ENCODE results near the gene FBXL17.

The FBXL17 gene

GRCh38 chr5:108081707-108082106 lies 300.2 kb downstream of the FBXL17 start:
- TF ChIP-seq, protein P1, sequence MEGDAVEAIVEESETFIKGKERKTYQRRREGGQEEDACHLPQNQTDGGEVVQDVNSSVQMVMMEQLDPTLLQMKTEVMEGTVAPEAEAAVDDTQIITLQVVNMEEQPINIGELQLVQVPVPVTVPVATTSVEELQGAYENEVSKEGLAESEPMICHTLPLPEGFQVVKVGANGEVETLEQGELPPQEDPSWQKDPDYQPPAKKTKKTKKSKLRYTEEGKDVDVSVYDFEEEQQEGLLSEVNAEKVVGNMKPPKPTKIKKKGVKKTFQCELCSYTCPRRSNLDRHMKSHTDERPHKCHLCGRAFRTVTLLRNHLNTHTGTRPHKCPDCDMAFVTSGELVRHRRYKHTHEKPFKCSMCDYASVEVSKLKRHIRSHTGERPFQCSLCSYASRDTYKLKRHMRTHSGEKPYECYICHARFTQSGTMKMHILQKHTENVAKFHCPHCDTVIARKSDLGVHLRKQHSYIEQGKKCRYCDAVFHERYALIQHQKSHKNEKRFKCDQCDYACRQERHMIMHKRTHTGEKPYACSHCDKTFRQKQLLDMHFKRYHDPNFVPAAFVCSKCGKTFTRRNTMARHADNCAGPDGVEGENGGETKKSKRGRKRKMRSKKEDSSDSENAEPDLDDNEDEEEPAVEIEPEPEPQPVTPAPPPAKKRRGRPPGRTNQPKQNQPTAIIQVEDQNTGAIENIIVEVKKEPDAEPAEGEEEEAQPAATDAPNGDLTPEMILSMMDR (conservative IDR thresholded peaks at IDR 0.05; ENCODE audit: low read length), result no peak
- TF ChIP-seq EZH2phosphoT487 (IDR thresholded peaks at IDR 0.05; ENCODE audit: borderline replicate concordance), result no peak
- no peaks in the 10 kb centered on the region for H3K9me3 ChIP-seq (ENCODE audit: insufficient read depth, low read depth, low read length)
- H3K27me3 ChIP-seq (ENCODE audit: insufficient read depth, low read length, poor library complexity, severe bottlenecking), result no peaks in the 10 kb centered on the region

DNA sequence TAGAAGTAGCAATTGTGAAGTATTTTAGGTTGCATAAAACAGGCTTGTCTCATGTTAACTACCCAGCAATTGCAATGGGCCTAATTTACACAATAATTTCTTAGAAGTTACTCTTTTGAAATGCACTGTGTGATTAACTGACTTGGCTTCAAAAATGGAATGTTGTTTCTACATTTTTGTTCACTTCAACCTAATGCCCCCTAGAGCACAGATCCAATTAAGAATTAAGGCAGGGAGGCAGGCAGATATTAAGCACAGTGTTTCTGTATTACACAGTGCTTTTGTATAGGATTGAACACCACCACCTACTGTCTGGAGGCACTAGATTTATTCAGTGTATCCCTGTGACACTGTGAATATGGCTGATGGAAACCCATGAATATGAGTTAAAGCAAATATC lies 302.1 kb downstream of the FBXL17 start:
- TF ChIP-seq EZH2phosphoT487 (IDR thresholded peaks at IDR 0.05; ENCODE audit: borderline replicate concordance), result no peak
- H3K9me2 ChIP-seq (replicated peaks; ENCODE audit: low read depth, low read length), result no peaks in the 10 kb centered on the region
- H3K79me2 ChIP-seq (ENCODE audit: insufficient read depth, low read length), result no peaks in the 10 kb centered on the region
- no peak overlapping the region for H3K4me3 ChIP-seq (ENCODE audit: low read length, poor library complexity, severe bottlenecking)
- H2AFZ ChIP-seq (ENCODE audit: low read length), result no peak overlapping the region
- H4K20me1 ChIP-seq (ENCODE audit: insufficient read depth, low read length, poor library complexity, severe bottlenecking), result no peaks in the 10 kb centered on the region
- no peak overlapping the region for H3K4me2 ChIP-seq (ENCODE audit: low read depth, low read length, poor library complexity, severe bottlenecking)
- H3K4me1 ChIP-seq (ENCODE audit: insufficient read depth, low read length, poor library complexity, severe bottlenecking), result no peaks in the 10 kb centered on the region
- H3K27me3 ChIP-seq (ENCODE audit: insufficient read depth, low read length, poor library complexity, severe bottlenecking), result no peaks in the 10 kb centered on the region
- no peak overlapping the region for H3K9ac ChIP-seq (ENCODE audit: low read depth, low read length, poor library complexity, severe bottlenecking)
- no peaks in the 10 kb centered on the region for H3K36me3 ChIP-seq (ENCODE audit: insufficient read depth, low read length)
- no peaks in the 10 kb centered on the region for H3F3A ChIP-seq (ENCODE audit: low read depth)
- H3K9me3 ChIP-seq (ENCODE audit: insufficient read depth, low read depth, low read length), result no peaks in the 10 kb centered on the region

More at GRCh38 chr5:108081707-108082106, 300.2 kb downstream of the FBXL17 start:
- Histone ChIP-seq H3K79me2 (ENCODE audit: insufficient read depth, low read length) (no peaks in the 10 kb centered on the region), H3K4me1 (ENCODE audit: insufficient read depth, low read length, poor library complexity, severe bottlenecking) (no peaks in the 10 kb centered on the region), H3F3A (ENCODE audit: low read depth) (no peaks in the 10 kb centered on the region), H4K20me1 (ENCODE audit: insufficient read depth, low read length, poor library complexity, severe bottlenecking) (no peaks in the 10 kb centered on the region), H2AFZ (ENCODE audit: low read length) (no peak overlapping the region), H3K4me3 (ENCODE audit: low read length, poor library complexity, severe bottlenecking) (no peak overlapping the region), H3K36me3 (ENCODE audit: insufficient read depth, low read length) (no peaks in the 10 kb centered on the region), H3K4me2 (ENCODE audit: low read depth, low read length, poor library complexity, severe bottlenecking) (no peak overlapping the region), H3K9ac (ENCODE audit: low read depth, low read length, poor library complexity, severe bottlenecking) (no peak overlapping the region), H3K9me2 (replicated peaks; ENCODE audit: low read depth, low read length) (no peaks in the 10 kb centered on the region)

DNA sequence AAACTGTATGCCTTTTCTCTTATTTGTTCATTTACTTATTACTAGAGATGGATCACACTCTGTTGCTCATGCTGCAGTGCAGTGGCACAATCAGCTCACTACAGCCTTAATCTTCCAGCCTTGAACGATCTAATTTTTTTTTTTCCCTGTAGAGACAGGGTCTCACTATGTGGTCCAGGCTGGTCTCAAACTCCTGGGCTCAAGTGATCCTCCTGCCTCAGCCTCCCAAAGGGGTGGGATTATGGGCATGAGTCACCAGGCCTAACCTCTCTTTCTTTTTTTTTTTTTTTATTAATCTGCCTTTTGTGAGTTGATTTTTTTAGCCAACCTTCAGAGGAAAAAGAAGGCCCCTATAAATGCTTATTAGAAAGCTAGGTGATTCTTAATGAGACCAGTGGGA lies 303.0 kb downstream of the FBXL17 start:
- Histone ChIP-seq H3K79me2 (ENCODE audit: insufficient read depth, low read length) (no peaks in the 10 kb centered on the region), H3K4me2 (ENCODE audit: low read depth, low read length, poor library complexity, severe bottlenecking) (no peak overlapping the region), H3K9me2 (replicated peaks; ENCODE audit: low read depth, low read length) (no peaks in the 10 kb centered on the region), H3K36me3 (ENCODE audit: insufficient read depth, low read length) (no peaks in the 10 kb centered on the region), H4K20me1 (ENCODE audit: insufficient read depth, low read length, poor library complexity, severe bottlenecking) (no peaks in the 10 kb centered on the region), H3K9ac (ENCODE audit: low read depth, low read length, poor library complexity, severe bottlenecking) (no peak overlapping the region), H3K4me1 (ENCODE audit: insufficient read depth, low read length, poor library complexity, severe bottlenecking) (no peaks in the 10 kb centered on the region), H3F3A (ENCODE audit: low read depth) (no peaks in the 10 kb centered on the region), H3K4me3 (ENCODE audit: low read length, poor library complexity, severe bottlenecking) (no peak overlapping the region), H2AFZ (ENCODE audit: low read length) (no peak overlapping the region), H3K9me3 (ENCODE audit: insufficient read depth, low read depth, low read length) (no peaks in the 10 kb centered on the region), H3K27me3 (ENCODE audit: insufficient read depth, low read length, poor library complexity, severe bottlenecking) (no peaks in the 10 kb centered on the region)
- TF ChIP-seq, protein P1 (conservative IDR thresholded peaks at IDR 0.05; ENCODE audit: low read length), result no peak
- TF ChIP-seq EZH2phosphoT487 (IDR thresholded peaks at IDR 0.05; ENCODE audit: borderline replicate concordance), result no peak

DNA sequence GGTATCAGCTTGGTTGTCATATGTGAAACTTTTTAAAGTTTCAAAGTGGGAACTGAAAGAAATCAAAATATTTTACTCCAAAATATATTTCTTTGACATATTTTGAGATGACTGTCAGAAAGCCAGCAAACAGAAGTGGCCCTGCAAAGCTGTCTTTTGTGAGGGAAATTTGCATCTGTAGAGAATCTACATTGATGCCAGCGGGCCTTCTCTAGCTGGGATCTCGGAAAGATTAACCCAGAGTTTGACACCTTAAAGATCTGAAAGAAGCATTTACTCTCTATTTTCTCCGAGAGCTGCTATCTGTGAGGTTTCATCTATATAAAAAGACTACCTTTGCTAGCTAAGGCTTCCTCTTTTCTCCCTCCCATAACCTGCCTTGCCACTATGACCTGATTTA lies 303.6 kb downstream of the FBXL17 start:
- Histone ChIP-seq H3K36me3 (ENCODE audit: insufficient read depth, low read length) (no peaks in the 10 kb centered on the region), H2AFZ (ENCODE audit: low read length) (no peak overlapping the region), H3K4me2 (ENCODE audit: low read depth, low read length, poor library complexity, severe bottlenecking) (no peak overlapping the region), H3K27me3 (ENCODE audit: insufficient read depth, low read length, poor library complexity, severe bottlenecking) (no peaks in the 10 kb centered on the region), H3K9me3 (ENCODE audit: insufficient read depth, low read depth, low read length) (no peaks in the 10 kb centered on the region), H3K4me1 (ENCODE audit: insufficient read depth, low read length, poor library complexity, severe bottlenecking) (no peaks in the 10 kb centered on the region), H3K79me2 (ENCODE audit: insufficient read depth, low read length) (no peaks in the 10 kb centered on the region), H3K4me3 (ENCODE audit: low read length, poor library complexity, severe bottlenecking) (no peak overlapping the region), H3F3A (ENCODE audit: low read depth) (no peaks in the 10 kb centered on the region), H3K9ac (ENCODE audit: low read depth, low read length, poor library complexity, severe bottlenecking) (no peak overlapping the region), H4K20me1 (ENCODE audit: insufficient read depth, low read length, poor library complexity, severe bottlenecking) (no peaks in the 10 kb centered on the region), H3K9me2 (replicated peaks; ENCODE audit: low read depth, low read length) (no peaks in the 10 kb centered on the region)
- TF ChIP-seq EZH2phosphoT487 (IDR thresholded peaks at IDR 0.05; ENCODE audit: borderline replicate concordance), result no peak
- TF ChIP-seq, protein P1 (conservative IDR thresholded peaks at IDR 0.05; ENCODE audit: low read length), result no peak
